Measurements from ENCODE around the gene CPM.
"Not testable (repeated sequence)": the region's sequence is repeated elsewhere in the genome, so short reads cannot be mapped to it uniquely, and the experiment has no call there.

CPM gene

GRCh38 chr12:68876461-68876860 is 56.5 kb downstream of the CPM start:
- no peak for DNase-seq

- no peak for DNase-seq
Measured at GRCh38 chr12:68873316-68873715, 59.7 kb downstream of the CPM start.

DNA sequence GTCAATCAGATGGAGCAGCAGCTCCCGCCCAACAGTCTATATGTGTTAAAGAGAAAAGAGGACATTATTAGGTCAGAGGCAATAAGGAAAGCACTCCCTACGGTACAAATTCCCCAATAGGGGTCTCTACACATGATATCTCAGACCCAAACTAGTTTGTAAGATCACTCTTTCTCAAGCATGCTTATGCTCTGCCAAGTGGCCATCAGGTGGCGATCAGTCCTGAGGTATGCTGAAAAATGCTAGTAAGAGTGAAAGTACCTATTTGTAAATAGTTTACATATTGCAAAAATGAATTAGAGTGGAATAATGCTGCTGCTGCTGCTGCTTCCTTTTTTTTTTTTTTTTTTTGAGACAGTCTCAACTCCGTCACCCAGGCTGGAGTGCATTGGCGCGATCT is 61.0 kb downstream of the CPM start:
- no peak for DNase-seq

GRCh38 chr12:68871396-68871795 is 61.6 kb downstream of the CPM start:
- no peak for DNase-seq

DNA sequence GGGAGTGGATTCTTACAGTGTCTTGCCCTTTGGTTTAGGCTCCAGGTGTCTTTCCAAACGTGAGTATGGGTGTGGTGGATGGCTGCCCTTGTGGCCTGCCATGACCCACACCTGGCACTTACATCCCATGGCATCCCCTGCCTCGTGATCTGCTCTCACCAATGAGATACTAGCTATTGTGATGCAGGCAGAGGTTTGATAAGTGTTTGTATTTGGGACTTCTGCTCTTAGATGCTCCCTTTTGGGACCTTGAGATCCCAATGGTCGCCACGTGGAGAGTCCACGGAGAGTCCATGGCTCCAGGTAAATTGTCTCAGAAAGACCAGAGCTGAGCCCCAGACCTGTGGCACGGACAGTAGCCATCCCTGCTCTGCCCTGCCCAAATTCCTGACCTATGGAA is 62.5 kb downstream of the CPM start:
- DNase-seq: no peak

DNA sequence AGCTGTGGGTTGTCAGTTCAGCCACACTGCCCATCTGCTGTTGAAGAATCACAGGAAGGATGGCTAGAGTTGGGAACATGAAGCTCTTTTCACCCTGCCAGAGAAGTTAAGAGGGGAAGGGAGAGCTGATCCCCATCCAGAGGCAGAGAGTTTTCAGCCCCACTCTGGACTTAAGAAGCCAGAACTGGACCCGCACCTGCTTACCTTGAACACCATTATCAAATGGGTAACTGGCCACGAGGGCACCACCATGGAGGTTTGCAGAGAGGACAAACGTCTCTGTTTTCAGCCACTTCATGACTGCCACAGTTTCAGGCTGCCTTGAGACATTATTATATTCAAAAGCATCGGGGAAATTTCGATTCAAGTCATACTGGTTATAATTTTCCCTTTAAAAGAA is 63.0 kb downstream of the CPM start:
- DNase-seq: no peak

GRCh38 chr12:68868043-68868790 is 64.8 kb downstream of the CPM start:
- no peak for DNase-seq

- DNase-seq: no peak
Measured at GRCh38 chr12:68867606-68868005, 65.4 kb downstream of the CPM start.

DNA sequence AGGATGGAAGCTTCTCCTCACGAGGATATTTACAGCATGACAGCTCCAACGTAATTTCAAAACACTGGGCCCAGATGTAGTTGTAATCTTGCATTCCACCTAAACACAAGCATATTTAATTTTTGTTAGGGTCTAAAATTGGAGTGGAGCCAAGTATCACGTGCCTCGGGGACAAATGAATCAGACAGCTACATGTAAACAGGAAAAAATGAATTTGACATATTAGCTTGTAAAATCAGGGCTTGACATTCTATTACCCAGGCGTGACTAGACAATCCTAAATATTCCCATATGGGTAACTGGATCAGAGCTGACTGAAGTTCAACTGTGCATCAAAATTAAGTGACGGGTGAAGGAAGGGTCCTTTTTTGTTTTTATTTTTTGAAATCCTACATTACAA is 66.0 kb downstream of the CPM start:
- no peak for DNase-seq

DNA sequence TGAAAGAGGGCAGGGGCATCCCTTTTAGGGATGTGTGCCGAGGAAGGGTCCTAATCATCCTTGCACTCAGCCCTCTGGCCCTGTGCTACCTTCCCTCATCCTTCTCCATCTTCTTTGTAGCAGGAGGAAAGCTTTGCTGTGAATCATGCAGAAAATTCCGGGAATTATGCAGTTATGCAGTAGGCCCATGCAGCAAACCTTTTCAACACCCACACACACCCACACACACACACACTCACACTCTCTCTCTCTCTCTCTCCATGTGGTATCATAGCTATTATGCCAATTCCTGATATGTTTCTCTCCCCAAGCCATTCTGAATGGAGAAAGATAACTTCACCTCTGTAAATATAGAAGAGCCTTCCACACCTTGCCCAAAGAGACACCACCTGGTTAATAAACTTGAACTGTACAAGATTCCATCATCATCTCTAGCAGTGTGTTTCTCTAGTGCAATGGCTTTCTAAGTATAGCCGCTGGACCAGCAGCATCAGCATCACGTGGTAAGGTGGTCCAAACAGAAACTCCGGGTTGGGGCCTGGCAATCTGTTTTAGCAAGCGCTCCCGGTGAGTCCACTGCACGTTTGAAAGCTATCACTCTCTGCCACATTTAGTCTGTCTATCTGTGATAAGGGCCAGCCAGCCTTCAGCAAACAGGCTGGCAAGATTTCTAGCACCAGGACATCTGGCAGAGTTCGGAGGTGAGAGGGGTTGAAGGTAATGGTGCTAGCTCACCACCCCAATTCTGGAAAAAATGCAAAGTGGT is 67.4 kb downstream of the CPM start:
- DNase-seq: no peak

GRCh38 chr12:68864604-68865003 is 68.4 kb downstream of the CPM start:
- no peak for DNase-seq

DNA sequence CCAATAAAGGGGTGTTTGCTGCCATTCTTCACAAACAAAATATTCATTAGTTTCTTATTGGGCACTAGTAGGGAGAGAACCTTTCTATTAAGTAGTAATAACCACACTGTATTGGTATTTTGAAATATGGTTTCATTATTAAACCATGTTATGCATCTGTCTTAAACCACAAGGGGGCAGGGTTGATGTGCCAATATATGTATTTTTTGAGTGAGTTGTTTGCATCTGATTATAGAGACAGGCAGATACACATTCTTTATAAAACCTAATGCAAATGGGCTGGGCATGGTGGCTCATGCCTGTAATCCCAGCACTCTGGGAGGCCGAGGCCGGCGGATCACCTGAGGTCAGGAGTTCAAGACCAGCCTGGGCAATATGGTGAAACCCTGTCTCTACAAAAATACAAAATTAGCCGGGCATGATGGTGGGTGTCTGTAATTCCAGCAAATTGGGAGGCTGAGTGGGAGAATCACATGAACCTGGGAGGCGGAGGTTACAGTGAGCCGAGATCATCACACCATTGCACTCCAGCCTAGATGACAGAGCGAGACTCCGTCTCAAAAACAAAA is 69.0 kb downstream of the CPM start:
- not testable (repeated sequence) for DNase-seq

GRCh38 chr12:68863109-68863770 is 69.7 kb downstream of the CPM start:
- DNase-seq: no peak

- DNase-seq: no peak
Measured at GRCh38 chr12:68861890-68862289, 71.1 kb downstream of the CPM start.

DNA sequence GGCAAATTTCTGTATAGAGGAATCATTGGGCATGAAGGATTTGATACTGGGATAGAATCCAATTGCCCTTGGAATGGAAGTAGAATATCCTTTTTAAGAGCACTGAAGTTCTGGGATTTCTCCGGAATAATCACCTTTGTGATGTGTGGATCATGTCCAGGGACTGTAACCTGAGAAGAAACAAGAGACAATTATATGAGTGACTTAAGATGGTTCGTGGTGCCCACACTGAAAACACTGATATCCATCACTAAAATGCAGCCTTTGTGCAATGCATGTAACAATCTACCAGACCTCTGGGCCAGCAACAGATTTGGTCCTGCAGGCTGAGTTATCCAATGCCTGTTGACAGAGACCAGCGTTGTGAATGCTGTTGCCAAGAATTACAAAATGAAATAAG is 76.5 kb downstream of the CPM start:
- DNase-seq: no peak

GRCh38 chr12:68855771-68856170 is 77.2 kb downstream of the CPM start:
- DNase-seq: no peak

GRCh38 chr12:68855111-68855510 is 77.9 kb downstream of the CPM start:
- DNase-seq: no peak

DNA sequence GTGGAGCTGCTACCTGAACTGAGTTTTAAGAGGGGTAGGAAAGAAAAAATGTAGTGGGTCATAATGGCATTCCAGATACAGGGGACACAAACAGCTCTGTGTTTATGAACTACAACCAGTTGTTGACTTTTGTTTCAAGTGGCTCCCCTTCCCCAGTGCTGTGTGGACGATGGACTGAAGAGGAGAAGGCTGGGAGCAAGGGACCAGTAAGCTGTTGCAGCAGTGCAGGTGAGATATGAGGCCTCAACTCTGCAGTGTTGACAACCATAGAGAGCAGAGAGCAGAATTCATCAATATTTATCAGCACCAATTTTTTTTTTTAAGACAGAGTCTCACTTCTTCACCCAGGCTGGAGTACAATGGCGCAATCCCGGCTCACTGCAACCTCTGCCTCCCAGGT is 78.4 kb downstream of the CPM start:
- no peak for DNase-seq

DNA sequence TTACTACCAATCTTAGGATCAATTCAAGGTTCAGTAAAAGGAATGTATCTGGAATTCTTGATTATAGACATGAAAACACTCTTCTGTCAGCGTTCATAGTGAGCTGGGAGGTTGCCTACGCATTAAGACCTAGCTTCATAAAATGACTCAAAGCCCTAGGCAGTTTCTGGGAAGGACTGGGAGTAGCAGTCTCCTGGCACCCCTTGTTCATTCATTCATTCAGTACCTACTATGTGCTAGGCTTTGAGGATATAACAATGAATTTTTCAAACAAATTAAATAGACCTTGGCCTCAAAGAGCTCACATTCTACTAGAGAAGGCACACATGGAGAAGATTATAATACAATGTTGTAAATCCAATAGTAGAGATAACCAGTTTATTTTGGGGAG is 78.9 kb downstream of the CPM start:
- DNase-seq: no peak

- DNase-seq: no peak
Measured at GRCh38 chr12:68853396-68854077, 79.4 kb downstream of the CPM start.

- no peak for DNase-seq
Measured at GRCh38 chr12:68851592-68852306, 81.2 kb downstream of the CPM start.

DNA sequence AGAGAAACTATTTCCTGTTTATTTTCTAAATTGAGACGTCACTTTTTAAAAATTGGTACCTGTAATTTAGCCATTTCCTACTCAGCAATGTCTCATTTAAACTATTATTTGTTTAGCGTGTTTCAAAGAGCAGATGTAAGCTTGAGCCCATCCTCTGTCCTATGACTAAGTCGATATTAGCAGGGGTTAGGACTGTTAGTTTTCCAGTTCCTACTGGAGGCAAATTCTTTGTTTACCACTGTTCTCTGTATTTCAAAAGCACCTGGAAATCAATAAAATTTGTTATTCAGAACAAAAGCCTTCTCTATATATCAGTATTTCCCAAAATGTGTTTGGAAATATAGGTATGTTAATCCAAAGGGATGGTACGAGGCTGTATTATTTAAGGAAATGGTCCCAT is 82.6 kb downstream of the CPM start:
- no peak for DNase-seq
